HUES48 (cell line): Measurements from ENCODE around the gene DLG2.

Source experiments
- H3K27ac ChIP-seq: one replicate; pipeline ENCODE4 v1.7.0; 2013; ENCODE audit warnings: low read depth, low read length, inconsistent platforms
- H3K27me3 ChIP-seq: 2 replicates; pipeline ENCODE4 v1.6.1; 2013; ENCODE audit warnings: mild to moderate bottlenecking, low read length; ENCODE audit not compliant: control insufficient read depth, insufficient read depth
- H3K36me3 ChIP-seq: 2 replicates; pipeline ENCODE4 v1.6.1; 2013; ENCODE audit warnings: low read length; ENCODE audit not compliant: control insufficient read depth, insufficient read depth
- H3K4me1 ChIP-seq: 2 replicates; pipeline ENCODE4 v1.6.1; 2013; ENCODE audit warnings: mild to moderate bottlenecking, low read length; ENCODE audit not compliant: control insufficient read depth, insufficient read depth
- H3K4me3 ChIP-seq: 2 replicates; pipeline ENCODE4 v1.5.1; 2013; ENCODE audit warnings: mild to moderate bottlenecking, low read depth, low read length
- H3K9ac ChIP-seq: 2 replicates; pipeline ENCODE4 v1.6.1; 2013; ENCODE audit warnings: mild to moderate bottlenecking, low read depth, low read length, moderate library complexity
- H3K9me3 ChIP-seq: 2 replicates; pipeline ENCODE4 v1.6.1; 2013; ENCODE audit warnings: low read length; ENCODE audit not compliant: control insufficient read depth, insufficient read depth

The DLG2 gene

GRCh38 chr11:84091212-84091986, 1535.7 kb downstream of the DLG2 start:
- Histone ChIP-seq H3K27ac (no peak overlapping the region), H3K27me3 (no peaks in the 10 kb centered on the region), H3K4me3 (no peak overlapping the region), H3K9ac (no peak overlapping the region), H3K36me3 (no peaks in the 10 kb centered on the region), H3K4me1 (no peaks in the 10 kb centered on the region), H3K9me3 (no peaks in the 10 kb centered on the region)

- Histone ChIP-seq H3K27me3 (no peaks in the 10 kb centered on the region), H3K36me3 (no peaks in the 10 kb centered on the region), H3K27ac (no peak overlapping the region), H3K4me1 (no peaks in the 10 kb centered on the region), H3K4me3 (no peak overlapping the region), H3K9ac (no peak overlapping the region), H3K9me3 (no peaks in the 10 kb centered on the region)
Observed at GRCh38 chr11:84089072-84090057, 1537.8 kb downstream of the DLG2 start.

GRCh38 chr11:84071851-84072250, 1555.3 kb downstream of the DLG2 start:
- H3K36me3 ChIP-seq = no peaks in the 10 kb centered on the region
- no peak overlapping the region for H3K27ac ChIP-seq
- no peak overlapping the region for H3K4me3 ChIP-seq
- no peak overlapping the region for H3K9ac ChIP-seq
- no peaks in the 10 kb centered on the region for H3K9me3 ChIP-seq
- H3K27me3 ChIP-seq = no peaks in the 10 kb centered on the region
- H3K4me1 ChIP-seq = no peaks in the 10 kb centered on the region

GRCh38 chr11:84069048-84069447, 1558.1 kb downstream of the DLG2 start:
- H3K4me3 ChIP-seq = no peak overlapping the region
- no peaks in the 10 kb centered on the region for H3K36me3 ChIP-seq
- H3K27me3 ChIP-seq = no peaks in the 10 kb centered on the region
- H3K4me1 ChIP-seq = no peaks in the 10 kb centered on the region
- H3K9ac ChIP-seq = no peak overlapping the region
- H3K9me3 ChIP-seq = no peaks in the 10 kb centered on the region
- no peak overlapping the region for H3K27ac ChIP-seq

DNA sequence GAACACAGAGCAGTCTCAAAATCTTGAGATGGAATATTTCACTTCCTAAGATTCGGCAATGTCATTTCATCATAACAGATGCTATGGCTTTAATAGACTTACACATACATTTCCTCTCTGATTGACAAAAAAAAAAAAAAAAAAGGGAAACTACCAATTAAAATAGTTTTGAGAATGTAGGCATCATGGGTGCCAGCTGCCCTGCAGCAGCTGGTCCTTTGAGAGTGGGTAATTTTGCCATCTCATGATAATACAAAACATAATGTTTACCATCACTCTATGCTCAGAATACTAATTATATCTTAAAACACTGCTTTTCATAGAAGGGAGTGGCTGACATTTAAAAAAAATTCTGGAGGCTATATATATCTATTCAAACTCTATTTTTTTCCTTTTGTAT, 1565.4 kb downstream of the DLG2 start:
- H3K4me3 ChIP-seq = no peak overlapping the region
- no peaks in the 10 kb centered on the region for H3K36me3 ChIP-seq
- no peak overlapping the region for H3K27ac ChIP-seq
- H3K27me3 ChIP-seq = no peaks in the 10 kb centered on the region
- no peaks in the 10 kb centered on the region for H3K4me1 ChIP-seq
- H3K9ac ChIP-seq = no peak overlapping the region
- no peaks in the 10 kb centered on the region for H3K9me3 ChIP-seq

DNA sequence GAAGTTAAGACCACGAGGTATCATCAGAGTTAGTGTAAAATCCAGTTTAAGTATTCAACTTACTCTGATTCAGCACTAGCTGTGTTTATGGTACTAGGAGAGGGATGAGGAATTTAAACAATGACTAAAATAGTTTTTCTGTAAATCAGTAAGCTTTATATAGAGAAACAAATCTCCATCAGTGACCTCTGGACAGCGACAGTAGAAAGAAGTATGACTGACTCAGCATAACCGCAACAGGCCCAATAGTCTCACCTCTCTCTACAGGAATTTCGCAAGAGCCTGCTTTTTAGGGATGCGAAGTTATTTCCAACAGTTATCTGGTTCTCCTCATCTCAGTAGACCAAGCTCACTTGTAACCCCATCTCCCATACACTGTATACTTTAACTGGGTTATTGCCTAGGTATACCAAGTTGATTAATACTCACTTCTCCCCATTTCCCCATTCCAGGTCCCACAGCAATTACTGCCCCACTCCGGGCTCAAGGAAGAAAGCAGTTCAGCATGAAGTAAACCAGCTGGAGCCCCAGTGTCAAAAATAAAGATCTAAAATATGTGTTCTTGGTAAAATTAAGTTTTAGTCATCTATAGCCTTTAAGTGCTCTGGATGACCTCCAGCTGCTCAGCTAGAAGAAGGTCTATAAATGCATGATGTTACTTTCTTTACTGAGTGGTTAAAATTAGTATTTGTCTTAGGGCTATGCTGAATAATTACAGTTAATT, 1570.3 kb downstream of the DLG2 start:
- Histone ChIP-seq H3K9me3 (no peaks in the 10 kb centered on the region), H3K36me3 (no peaks in the 10 kb centered on the region), H3K9ac (no peak overlapping the region), H3K27ac (no peak overlapping the region), H3K4me1 (no peaks in the 10 kb centered on the region), H3K27me3 (no peaks in the 10 kb centered on the region), H3K4me3 (no peak overlapping the region)

DNA sequence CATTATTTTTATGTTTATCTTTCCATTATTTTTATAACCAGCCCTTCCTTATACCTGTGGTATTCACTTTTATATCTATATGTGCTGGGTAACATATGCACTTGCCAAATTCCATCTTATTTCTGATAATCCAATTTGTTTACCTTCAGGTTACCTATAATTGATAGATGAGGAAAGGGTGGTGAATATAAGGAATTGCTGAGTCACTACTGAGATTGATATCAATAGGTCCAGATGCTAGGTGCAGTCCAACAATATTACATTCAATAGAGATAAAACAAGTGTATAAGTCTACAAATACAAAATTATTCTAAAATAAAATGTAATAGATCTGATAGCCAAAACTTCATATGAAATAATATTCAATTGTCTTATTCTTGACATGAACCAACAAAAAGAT, 1582.0 kb downstream of the DLG2 start:
- no peaks in the 10 kb centered on the region for H3K9me3 ChIP-seq
- H3K4me3 ChIP-seq = no peak overlapping the region
- no peaks in the 10 kb centered on the region for H3K27me3 ChIP-seq
- H3K36me3 ChIP-seq = no peaks in the 10 kb centered on the region
- no peaks in the 10 kb centered on the region for H3K4me1 ChIP-seq
- no peak overlapping the region for H3K9ac ChIP-seq
- no peak overlapping the region for H3K27ac ChIP-seq

DNA sequence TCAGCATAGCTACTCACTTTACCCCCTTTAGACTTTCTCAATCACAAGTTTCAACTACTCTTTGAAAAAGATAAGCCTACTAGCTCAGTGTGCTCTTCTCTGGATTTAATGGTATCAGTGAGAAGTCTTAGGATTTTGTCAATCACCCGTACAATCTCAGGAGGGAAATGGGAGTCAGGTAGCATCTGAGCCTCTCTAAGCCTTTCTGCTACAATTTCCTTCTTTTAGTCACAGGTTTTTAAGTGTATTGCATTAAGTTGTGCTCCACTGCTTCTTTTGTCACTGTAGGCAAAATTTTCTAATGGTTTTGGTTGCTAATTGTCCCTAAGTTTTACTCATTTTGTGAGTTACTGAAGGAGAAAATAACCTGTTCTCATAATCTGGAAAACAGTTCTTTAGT, 1582.4 kb downstream of the DLG2 start:
- H3K36me3 ChIP-seq = no peaks in the 10 kb centered on the region
- H3K27me3 ChIP-seq = no peaks in the 10 kb centered on the region
- no peaks in the 10 kb centered on the region for H3K9me3 ChIP-seq
- H3K27ac ChIP-seq = no peak overlapping the region
- no peak overlapping the region for H3K4me3 ChIP-seq
- H3K9ac ChIP-seq = no peak overlapping the region
- no peaks in the 10 kb centered on the region for H3K4me1 ChIP-seq

GRCh38 chr11:84036664-84037194, 1590.4 kb downstream of the DLG2 start:
- no peak overlapping the region for H3K9ac ChIP-seq
- no peak overlapping the region for H3K4me3 ChIP-seq
- H3K27ac ChIP-seq = no peak overlapping the region
- no peaks in the 10 kb centered on the region for H3K4me1 ChIP-seq
- H3K36me3 ChIP-seq = no peaks in the 10 kb centered on the region
- H3K27me3 ChIP-seq = no peaks in the 10 kb centered on the region
- no peaks in the 10 kb centered on the region for H3K9me3 ChIP-seq

GRCh38 chr11:84035645-84036044, 1591.5 kb downstream of the DLG2 start:
- Histone ChIP-seq H3K4me3 (no peak overlapping the region), H3K9ac (no peak overlapping the region), H3K9me3 (no peaks in the 10 kb centered on the region), H3K27me3 (no peaks in the 10 kb centered on the region), H3K36me3 (no peaks in the 10 kb centered on the region), H3K27ac (no peak overlapping the region), H3K4me1 (no peaks in the 10 kb centered on the region)
